OCI-M1 (cell line): ENCODE measurements around the gene EHBP1.
A peak's percentile ranks its signal among the peaks of the same experiment; 100 is the strongest.

Experiments
- DNase-seq: peaks from one replicate; lab custom pipeline; 2025; lab: John Stamatoyannopoulos, UW

Gene EHBP1

DNA sequence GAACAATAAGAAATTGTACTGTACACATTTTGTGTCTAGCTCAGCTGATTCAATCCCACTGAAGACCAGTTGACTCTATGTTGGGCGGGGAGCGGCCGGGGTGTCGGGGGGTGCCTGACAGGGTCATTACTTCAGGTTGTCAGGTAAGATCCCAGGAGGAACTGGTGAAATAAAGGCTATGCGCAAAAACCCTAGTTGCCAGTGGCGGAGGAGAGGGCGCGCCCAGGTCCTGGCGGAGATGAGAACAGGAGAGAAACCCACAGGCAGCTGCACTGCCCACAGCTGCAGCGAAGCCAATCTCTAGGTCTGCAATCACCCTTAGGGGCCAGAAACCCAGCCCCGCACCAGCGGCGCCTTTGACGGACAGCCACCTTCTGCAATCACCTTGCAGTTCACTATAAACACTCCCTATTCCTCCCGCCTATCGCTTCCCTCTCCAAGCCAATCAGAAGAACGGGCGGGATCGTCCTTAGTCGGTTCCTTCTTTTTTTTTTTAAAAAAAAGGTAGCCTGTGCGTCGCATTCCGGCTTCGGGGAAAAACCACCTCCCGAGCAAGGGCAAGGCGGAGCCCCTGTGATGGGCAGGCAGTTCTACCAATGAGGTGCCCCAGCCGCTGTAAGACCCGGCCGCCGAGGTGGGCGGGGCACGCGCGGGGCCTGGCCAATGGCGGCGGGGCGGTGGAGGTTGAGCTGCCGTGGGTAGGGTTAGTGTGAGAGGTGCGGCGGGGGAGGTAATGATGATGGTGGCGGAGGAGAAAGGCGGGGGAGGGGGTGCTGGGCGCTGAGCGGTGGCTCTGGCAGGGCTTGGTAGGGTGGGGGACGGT, at the start of gene EHBP1:
Gene EHBP1, plus strand, starts transcription at position 707 of the 823 bp plus-strand sequence. CDS start 1,479 bp downstream, outside the sequence.
- DNase-seq, result peak; percentile 98

DNA sequence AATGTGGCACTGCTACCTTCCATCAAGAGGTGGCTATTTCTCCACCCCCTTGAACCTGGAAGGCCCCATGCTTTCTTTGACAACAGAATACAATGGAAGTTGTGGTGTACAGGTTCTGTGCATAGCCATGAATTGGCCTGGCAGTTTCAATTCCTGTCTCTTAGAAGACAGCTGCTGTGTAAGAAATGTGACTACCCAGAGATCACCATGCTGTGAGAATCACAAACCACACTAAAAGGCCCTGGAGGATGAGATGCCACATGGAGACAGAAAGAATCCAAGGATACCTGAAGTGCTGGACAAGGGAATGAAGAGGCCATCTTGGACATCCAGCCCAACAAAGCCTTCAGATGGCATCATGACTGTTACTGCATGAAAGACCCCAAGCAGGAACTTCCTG, 47.7 kb upstream of the EHBP1 start:
- DNase-seq, result no peak

DNA sequence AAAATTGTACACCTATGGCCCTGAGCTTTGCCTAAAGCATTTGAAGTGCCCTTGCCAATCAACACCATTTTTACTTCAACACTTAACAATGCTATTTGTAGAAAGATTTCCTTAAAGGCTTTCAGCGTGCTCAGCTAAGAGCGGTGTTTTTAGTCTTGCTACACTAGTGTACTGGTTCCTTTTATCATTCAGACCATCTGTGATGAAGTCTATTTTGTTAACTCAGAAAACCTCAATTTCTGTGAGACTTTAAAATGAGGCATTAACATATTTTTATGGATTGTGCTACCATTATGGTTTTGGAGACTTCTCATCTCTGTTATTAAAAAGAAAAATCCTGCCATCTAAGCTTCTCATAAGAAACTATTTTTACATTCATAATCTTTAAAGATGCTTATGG, 46.6 kb upstream of the EHBP1 start:
- no peak for DNase-seq

DNA sequence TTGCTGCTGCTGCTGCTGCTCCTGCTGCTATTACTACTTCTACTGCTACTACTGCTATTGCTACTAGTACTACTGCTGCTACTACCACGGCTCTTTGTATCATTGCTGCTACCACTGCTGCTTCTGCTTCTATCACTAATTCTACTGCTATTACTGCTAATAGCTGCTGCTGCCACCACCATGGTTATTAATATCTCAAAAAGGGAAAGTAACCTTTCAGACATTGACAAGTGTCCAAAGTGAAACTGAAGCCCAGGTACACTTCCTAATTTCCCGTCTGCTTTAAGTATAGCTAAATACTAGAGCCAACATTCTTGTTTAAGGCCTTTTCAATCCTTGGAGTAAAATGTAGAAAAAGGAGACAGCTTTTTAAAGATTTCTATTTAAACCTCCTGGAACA, 45.4 kb upstream of the EHBP1 start:
- DNase-seq, result no peak

DNA sequence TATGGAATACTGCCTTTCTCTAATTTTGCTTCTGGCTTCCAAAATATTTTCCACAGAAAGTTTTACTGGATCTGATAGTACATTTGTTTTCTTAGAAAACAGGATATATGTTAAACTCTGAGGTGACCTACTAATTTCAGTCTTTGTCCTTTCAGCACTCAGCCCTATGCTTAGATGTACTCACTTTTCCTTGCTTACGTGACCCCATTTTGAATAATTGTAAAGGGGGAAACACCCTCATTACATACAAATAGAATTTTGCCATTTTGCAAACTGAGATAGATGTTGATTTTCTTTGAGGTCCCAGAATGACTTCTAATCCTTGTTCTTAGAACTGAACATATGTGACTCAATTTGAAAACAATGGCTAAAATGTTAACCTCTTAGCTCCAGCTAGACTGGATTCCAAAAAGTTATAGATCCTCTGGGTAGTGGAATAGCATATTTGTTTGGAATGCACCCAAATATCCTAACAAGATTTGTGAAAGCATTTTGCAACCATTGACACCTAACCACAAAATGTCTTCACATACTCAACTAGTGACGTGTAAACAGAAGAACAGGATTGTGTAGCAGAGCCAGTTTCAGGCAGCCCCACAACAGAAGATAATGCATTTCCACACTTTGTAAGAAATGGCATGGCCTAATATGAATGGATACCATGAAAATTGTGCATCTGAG, 44.8 kb upstream of the EHBP1 start:
- no peak for DNase-seq

DNA sequence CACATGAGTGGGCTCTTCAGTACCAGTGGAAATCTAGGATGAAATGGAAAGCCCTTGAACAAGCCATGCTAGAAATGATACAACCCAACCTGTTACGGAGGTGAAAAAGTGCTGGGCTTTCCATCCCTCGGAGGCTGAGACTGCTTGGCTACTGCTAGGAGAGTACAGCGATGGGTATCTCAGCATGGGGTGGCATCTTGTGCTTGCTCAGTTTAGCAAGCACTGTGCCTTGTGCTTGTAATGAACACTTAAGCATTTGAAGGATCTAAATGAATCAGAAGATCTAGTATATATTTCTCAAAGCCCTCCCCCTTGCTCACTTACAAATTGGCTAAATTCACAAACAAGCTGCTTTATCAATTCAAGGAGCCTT, 44.3 kb upstream of the EHBP1 start:
- DNase-seq, result no peak

DNA sequence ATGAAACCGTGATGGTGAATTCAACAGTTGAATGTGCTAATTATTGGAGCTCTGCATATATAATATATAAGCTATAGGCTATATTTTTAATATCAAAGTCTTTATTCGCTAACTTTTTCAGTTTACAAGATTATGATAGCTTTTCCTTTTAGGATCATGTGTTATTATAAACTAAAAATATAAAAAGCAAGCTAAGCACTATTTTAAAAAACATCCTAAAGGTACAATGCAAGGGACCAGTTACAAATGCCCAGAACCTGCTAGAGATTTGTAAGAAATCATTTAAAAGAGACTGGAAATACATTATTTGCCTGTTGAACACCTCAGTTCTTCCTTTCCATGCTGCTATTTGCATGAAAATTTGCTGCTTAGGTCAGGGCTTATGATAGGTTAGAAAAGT, 43.4 kb upstream of the EHBP1 start:
- DNase-seq, result no peak

DNA sequence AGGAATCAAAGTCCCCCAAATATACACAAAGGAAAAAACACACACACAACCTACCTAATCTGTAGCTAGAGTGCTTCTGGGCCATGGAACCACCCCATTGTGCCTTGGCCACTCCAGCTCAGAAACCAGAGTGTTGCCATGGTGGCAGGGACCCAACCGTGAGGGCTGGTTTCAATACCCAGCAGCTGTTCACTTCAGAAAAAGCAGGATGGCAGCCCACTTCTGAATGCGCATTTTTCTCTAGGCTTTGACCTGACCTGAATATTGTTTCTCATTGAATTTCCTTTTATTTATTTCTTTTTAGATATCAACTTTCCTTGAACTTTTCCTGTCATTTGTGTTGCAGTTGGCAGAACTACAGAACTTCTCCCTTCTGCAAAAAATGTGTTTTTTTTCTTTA, 43.0 kb upstream of the EHBP1 start:
- DNase-seq, result no peak

DNA sequence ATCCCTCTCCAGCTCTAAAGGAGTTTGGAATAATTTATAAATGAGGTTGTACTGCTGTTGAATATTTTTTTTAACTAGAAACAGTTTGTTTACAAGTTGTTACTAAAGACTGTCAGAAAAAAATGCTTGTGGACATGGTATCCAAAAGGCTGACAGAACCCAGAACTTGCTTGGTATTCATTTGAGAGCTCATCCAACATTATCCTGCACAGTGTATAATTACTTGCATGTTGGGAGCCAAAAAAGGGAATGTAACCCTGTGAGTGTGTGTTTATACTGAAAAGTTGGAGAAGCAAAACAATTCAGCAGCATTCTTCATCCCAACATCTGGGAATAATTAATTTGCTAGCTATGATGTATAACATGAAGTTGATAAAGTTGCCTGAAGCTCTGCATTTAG, 42.1 kb upstream of the EHBP1 start:
- DNase-seq, result no peak

DNA sequence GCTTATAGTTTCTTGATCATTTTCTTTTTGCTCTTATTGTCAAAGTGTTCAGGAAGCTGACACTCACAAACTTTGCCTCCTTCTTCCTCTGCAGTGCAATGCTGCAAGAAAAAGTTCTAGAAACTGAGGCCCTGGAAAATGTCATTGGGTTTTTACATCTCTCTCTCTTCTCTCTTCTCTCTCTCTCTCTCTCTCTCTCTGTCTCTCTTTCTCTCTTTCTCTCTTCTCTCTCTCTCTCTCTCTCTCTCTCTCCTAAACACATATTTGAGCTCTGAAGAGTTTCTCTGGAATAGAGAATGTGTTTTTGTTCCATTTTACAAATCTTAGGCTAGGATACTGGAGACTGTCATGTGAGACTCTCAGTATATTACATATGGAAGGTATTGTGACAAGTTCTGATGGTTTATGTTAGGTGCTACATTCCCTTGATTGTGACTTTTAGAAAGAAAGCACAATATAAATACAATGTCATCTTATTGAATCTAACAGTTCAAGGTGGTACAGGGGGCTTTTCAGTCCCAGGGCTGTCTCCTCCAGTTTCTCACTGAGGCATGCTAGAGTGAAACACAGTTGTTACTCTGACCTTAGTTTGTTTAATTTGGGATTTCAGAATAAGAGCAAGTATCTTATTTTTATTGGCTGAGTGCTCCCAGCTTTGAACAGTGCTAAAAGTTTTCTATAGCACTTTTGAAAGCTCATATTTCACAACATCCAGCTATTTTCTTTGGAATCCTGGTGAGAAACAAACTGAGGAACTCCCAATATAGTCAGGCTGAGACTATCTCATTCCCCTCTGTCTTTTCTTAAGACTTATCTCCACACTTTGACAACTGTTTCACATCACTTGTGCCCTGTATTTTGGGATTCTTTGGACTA, 41.4 kb upstream of the EHBP1 start:
- DNase-seq, result no peak

DNA sequence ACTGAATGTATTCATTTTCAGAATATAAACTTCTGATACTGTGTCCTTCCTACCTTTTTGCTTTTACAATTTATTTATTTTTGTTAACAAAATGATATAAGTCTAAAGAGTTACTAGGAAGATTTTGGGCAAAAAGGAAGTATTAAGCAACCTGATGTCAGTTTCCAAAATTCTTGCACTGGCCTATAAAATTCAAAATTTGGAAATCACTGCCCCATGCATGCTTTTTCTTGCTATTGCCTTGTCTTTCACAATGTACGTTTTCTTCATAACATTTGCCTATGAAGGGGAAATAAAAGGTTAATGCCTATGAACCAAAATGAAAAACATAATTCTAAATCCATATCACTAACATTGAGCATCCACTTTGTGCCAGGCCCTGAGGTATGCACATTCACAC, 40.1 kb upstream of the EHBP1 start:
- no peak for DNase-seq

DNA sequence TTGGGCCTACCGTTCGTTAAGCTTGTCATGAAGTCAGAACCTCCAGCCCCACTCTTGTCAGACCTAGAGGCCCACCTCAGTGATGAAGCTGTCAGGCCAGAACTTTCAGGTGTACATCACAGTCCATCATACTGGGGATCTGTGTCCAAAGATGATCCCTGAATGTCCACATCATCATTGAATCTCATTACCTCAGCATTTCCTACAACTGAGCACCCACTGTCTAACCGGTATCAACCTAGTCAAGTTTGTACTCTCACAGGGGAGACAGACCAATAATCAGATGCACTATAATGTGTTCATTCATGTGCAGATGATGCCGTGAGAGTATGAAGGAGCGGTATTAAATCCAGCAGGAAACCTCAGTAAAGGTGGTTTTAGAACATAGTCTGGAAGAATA, 36.3 kb upstream of the EHBP1 start:
- DNase-seq, result no peak

DNA sequence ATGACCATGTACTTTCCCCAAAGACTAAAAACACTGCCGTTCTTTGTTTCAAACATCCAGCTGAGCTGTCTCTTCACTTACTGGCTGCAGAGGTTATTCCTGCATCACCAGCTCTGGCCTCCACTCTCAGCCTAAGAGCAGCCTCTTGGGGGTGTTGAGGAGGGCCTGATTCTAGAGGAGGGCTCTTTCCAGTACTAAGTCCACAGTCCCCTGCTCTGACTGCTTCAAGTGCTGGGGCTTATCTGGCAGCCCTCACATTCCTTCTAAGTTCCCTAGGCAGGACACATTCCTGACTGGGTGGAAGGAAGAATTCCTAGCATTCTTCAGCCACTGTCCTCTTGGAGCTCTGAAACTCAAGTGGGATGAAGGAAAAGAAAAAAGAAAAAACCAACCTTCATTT, 32.9 kb upstream of the EHBP1 start:
- no peak for DNase-seq

DNA sequence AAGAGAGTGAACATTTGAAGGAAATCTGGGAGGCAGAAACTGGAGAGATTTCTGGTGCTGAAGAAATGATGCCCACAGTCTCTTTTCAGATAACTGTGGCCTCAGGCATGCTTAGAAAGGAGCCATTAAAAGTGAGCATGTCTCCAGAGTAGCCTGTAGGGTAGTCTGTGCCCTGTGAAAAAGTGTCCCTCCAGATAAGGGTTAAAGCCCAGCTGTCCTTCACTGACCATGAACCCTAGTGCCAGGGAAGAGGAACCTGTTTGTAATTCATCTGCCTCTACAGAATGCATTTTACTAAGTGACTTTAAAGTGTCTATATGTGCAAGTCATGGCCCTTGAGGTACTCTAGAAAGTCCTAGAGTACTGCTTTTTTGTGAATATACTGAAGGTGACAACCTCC, 30.5 kb upstream of the EHBP1 start:
- peak; percentile 14 for DNase-seq

DNA sequence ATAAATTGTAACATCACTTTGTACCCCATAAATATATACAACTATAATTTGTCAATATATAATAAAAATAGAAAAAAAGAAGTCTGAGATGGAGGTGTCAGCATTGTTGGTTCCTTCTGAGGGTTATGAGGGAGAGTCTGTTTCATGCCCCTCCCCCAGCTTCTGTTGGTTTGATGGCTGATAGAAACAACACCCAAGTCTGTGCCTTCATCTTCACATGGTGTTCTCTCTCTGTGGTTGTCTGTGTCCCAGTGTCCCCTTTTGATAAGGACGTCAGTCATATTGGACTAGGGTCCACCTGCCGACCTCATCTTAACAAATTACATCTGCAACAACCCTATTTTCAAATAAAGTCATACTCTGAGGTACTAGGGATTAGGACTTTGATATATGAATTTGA, 20.3 kb upstream of the EHBP1 start:
- peak; percentile 1 for DNase-seq

DNA sequence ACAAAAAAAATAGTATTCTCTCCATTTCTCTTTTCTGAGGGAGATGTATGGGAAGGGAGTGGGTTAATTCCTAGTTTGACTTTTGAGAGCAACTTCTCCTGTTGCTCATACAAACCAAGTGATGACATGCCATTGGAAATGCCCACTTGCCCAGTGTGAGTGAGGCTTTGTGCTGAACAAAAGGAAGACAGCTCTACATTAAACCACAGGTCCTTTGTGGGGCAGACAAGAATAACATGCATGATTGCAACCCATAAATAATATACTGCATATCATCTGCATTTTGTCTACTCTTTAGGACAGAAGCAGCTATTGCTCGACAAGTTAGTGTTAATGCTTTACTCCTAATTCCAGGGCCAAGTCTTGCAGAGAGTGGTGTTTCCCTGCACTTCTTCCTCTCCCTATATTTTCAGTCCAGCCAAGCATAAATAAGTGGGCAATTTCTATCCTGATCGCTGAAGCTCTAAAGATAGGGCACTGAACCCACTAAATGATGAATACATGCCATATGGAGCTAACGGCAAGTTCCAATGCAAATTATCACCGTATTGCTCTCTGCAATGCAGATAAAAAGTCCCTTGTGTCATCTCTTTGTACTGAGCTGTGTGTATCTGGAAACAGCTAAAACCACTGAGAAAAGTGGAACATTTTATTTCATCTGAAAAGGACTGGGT, 19.4 kb upstream of the EHBP1 start:
- no peak for DNase-seq

DNA sequence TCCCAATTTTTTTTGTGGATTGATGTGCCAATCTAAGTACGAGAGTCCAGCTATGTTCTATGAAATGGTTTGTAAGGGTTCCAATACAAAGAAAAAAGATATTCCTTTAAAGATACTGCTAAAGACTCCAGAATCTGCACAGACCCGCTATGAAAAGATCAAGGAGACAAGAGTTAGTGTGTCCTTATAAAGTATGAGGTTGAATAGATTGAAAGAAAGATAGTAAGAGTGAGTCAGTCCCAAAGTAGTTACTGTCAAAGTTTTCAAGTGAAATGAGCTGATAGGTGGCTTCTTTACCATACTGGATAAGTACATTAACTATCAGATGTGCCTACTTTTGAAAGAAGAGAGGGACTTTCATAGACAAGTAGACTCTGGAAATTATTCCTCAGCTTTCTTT, 17.9 kb upstream of the EHBP1 start:
- DNase-seq, result no peak

DNA sequence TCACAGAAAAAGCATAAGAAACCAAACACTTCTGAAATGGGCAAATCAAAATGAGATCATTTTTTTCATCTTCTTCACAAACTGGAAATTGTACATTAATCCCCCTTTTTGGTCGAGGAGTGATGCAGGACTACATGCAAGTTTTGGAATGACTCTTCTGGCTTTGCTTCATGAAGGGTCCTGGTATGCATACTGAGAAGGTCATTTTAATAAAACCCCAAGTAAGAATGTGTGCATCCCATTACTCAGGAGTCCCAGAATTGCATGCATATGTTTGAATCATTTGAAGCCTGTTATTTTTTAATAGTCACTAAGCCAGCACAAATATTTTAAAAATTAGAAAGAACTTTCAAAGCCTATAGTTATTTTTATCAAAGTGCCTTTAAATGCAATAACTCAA, 16.7 kb upstream of the EHBP1 start:
- no peak for DNase-seq

DNA sequence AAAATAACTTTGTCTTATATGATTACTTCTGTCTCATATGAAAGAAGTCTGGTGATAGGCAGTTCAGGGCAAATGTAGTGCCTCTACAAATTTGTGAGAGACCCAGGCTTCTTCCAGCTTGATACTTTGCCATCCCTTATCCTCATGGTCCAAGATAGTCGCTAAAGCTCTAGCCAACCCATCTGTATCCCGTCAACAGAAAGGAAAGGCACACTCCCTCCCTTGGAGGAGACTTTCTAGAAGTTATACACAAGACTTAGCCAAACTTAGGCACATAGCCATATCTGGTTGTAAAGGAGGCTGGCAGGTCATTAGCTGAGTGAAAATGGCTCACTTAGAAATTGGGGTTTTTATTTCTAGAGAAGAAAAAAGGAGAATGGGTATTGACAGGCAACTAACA, 14.3 kb upstream of the EHBP1 start:
- no peak for DNase-seq

DNA sequence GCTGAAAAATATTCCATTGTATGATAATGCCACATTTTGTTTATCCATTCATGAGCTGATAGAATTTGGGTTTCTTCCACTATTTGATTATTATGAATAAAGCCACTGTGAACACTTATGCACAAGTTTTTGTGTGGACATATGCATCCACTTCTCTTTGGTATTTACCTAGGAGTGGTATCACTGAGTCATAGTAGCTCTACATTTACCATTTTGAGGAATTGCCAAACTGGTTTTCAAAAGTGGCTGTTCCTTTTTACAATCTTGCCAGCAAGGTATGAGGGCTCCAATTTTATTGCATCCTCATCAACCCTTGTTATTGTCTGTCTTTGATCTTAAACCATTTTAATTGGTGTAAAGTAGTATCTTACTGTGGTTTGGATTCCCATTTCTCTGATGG, 13.3 kb upstream of the EHBP1 start:
- no peak for DNase-seq

DNA sequence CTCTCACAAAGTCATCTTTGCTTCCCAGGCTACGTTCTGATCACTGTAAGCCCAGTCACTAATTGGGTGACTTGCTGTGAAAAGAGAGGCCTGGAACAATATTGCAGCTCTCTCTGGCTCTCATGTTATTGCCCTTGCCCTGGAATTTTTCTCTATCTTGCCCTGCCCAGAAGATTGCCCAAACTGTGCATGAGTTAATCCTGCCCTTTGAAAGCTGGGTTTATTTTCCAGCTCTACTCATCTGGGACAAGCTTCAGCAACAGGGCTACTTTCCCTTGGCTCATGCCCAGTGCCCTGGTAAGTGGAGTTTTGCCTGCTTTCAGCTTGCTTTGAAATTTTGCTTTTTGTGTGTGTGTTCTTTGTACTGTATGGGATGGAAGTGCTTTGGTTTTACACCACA, 6.9 kb upstream of the EHBP1 start:
- no peak for DNase-seq

DNA sequence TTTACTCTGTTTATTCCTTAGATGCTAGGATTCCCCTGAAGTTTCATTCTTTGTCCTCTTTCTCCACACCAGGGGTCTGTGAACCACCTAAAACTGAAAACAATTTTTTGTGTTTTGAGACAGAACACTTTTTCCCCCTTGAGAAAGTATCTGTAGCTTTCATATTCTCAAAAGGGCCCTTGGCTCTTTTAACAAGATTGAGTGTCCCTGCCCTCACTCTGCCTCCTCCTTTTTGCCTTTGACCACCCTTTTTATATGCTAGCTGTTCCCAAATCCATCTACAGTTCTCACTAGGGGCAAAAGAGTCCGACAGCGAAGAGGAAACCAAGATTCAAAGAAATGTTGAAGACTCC, 883 bp upstream of the EHBP1 start:
- no peak for DNase-seq
